ENCODE measurements around the gene GPR61. TPM values are rescaled to one million over a fixed set of nuclear protein-coding genes. Genes with fewer than 3 reads are reported as not detected.

Gene GPR61
- total and polyA plus RNA-seq, 9 of the 15 experiments (the other 6 are each of a cell fraction or from before 2014, with no cell fraction given), result 0.04 to 1.1 (median 0.25) TPM; not detected in 4

DNA sequence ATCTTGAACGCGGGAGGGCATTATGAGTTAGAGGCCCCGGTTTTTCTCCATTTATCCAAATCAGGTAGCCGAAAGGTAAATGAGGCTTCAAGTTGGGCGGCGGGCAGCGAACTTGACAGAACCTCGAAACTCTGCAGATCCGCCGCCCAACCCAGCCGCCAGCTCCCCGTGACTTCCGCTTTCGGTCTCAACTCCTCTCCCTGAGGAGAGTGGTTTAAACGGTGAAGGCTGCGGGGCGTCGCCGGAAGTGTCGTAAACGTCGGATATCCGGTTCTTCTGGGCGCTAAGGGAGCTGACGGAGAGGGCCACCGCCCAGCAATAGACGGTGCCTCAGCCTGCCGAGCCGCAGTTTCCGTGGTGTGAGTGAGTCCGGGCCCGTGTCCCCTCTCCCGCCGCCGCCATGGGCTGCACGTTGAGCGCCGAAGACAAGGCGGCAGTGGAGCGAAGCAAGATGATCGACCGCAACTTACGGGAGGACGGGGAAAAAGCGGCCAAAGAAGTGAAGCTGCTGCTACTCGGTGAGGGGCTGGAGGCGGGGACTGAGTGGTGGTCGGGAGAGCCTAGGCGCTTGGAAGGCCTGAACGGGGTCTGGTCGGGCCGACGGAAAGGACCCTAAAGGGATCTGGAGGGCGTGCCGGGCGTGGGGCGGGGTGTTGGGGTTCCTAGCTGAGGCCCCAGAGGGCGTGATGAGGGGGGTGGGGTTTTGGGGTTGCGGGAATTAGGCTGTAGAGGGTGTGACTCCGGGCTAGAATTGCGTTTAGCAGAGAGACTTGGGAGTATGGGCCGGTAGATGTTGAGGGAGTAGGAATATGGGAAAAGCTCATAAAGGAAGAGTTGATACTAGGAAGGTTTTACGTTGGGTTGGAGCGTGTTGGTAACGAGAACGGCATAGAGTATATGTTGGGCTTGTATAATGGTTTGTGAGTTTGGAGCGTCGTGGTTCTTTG is 8.9 kb downstream of the GPR61 start, which contains the start of gene GNAI3 (continued):
- TF ChIP-seq, protein P1, sequence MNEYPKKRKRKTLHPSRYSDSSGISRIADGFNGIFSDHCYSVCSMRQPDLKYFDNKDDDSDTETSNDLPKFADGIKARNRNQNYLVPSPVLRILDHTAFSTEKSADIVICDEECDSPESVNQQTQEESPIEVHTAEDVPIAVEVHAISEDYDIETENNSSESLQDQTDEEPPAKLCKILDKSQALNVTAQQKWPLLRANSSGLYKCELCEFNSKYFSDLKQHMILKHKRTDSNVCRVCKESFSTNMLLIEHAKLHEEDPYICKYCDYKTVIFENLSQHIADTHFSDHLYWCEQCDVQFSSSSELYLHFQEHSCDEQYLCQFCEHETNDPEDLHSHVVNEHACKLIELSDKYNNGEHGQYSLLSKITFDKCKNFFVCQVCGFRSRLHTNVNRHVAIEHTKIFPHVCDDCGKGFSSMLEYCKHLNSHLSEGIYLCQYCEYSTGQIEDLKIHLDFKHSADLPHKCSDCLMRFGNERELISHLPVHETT (CRISPR knock-in tag; conservative IDR thresholded peaks at IDR 0.05 in 1 of 2, IDR thresholded peaks at IDR 0.05 in 1 of 2), result peak in 1 of 2 experiments; percentile 75; a peak in 1 of 4 replicates
- TF ChIP-seq JUN (IDR thresholded peaks at IDR 0.05; ENCODE audit: borderline replicate concordance, low read depth, low read length), result peak; percentile 55; the same call in 1 of the 2 replicates
- TF ChIP-seq JUN (CRISPR knock-in tag; IDR thresholded peaks at IDR 0.05; ENCODE audit: borderline replicate concordance), result 0 out of 2 replicates have a peak, but pooled peaks have one; percentile 15
- TF ChIP-seq MECOM (CRISPR knock-in tag; IDR thresholded peaks at IDR 0.05), result no peak
- TF ChIP-seq ZNF76 (CRISPR knock-in tag; IDR thresholded peaks at IDR 0.05; ENCODE audit: borderline replicate concordance), result no peak; the same call in 1 of the 2 replicates
- TF ChIP-seq, protein P2, sequence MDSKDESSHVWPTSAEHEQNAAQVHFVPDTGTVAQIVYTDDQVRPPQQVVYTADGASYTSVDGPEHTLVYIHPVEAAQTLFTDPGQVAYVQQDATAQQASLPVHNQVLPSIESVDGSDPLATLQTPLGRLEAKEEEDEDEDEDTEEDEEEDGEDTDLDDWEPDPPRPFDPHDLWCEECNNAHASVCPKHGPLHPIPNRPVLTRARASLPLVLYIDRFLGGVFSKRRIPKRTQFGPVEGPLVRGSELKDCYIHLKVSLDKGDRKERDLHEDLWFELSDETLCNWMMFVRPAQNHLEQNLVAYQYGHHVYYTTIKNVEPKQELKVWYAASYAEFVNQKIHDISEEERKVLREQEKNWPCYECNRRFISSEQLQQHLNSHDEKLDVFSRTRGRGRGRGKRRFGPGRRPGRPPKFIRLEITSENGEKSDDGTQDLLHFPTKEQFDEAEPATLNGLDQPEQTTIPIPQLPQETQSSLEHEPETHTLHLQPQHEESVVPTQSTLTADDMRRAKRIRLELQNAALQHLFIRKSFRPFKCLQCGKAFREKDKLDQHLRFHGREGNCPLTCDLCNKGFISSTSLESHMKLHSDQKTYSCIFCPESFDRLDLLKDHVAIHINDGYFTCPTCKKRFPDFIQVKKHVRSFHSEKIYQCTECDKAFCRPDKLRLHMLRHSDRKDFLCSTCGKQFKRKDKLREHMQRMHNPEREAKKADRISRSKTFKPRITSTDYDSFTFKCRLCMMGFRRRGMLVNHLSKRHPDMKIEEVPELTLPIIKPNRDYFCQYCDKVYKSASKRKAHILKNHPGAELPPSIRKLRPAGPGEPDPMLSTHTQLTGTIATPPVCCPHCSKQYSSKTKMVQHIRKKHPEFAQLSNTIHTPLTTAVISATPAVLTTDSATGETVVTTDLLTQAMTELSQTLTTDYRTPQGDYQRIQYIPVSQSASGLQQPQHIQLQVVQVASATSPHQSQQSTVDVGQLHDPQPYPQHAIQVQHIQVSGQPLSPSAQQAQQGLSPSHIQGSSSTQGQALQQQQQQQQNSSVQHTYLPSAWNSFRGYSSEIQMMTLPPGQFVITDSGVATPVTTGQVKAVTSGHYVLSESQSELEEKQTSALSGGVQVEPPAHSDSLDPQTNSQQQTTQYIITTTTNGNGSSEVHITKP (IDR thresholded peaks at IDR 0.05; ENCODE audit: partially characterized antibody), result peak; percentile 77
- TF ChIP-seq, protein P3, sequence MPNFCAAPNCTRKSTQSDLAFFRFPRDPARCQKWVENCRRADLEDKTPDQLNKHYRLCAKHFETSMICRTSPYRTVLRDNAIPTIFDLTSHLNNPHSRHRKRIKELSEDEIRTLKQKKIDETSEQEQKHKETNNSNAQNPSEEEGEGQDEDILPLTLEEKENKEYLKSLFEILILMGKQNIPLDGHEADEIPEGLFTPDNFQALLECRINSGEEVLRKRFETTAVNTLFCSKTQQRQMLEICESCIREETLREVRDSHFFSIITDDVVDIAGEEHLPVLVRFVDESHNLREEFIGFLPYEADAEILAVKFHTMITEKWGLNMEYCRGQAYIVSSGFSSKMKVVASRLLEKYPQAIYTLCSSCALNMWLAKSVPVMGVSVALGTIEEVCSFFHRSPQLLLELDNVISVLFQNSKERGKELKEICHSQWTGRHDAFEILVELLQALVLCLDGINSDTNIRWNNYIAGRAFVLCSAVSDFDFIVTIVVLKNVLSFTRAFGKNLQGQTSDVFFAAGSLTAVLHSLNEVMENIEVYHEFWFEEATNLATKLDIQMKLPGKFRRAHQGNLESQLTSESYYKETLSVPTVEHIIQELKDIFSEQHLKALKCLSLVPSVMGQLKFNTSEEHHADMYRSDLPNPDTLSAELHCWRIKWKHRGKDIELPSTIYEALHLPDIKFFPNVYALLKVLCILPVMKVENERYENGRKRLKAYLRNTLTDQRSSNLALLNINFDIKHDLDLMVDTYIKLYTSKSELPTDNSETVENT (CRISPR knock-in tag; IDR thresholded peaks at IDR 0.05), result peak; percentile 88
- peak; percentile 99 for TF ChIP-seq SPI1 (IDR thresholded peaks at IDR 0.05; ENCODE audit: borderline replicate concordance, low read depth, low read length)
- peak; percentile 56; the same call in 1 of the 2 replicates for TF ChIP-seq CREB5 (CRISPR knock-in tag; IDR thresholded peaks at IDR 0.05)
- TF ChIP-seq RNF219 (CRISPR knock-in tag; IDR thresholded peaks at IDR 0.05), result no peak
- TF ChIP-seq, protein P4, sequence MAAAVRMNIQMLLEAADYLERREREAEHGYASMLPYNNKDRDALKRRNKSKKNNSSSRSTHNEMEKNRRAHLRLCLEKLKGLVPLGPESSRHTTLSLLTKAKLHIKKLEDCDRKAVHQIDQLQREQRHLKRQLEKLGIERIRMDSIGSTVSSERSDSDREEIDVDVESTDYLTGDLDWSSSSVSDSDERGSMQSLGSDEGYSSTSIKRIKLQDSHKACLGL (CRISPR knock-in tag; IDR thresholded peaks at IDR 0.05; ENCODE audit: borderline replicate concordance, poor library complexity, severe bottlenecking), result no peak
- no peak for TF ChIP-seq NCOA2 (IDR thresholded peaks at IDR 0.05; ENCODE audit: partially characterized antibody in 2 of 2)

All from K562 (cell line).